H7 (cell line): ENCODE measurements around the gene RCCD1. TPM values are rescaled to one million over a fixed set of nuclear protein-coding genes. Genes with fewer than 3 reads are reported as not detected.

ENCODE experiments used
- DNase-seq: peaks from one replicate; pipeline ENCODE4 v3.0.0; 2012
- H3K27me3 ChIP-seq: 2 replicates; pipeline ENCODE4 v1.6.0; 2011; ENCODE audit warnings: mild to moderate bottlenecking, low read length; ENCODE audit not compliant: control insufficient read depth, insufficient read depth
- H3K36me3 ChIP-seq: replicated peaks from 2 replicates; pipeline ENCODE4 v1.5.1; 2011; ENCODE audit warnings: low read length; ENCODE audit not compliant: control insufficient read depth, insufficient read depth
- H3K4me3 ChIP-seq: 2 replicates; pipeline ENCODE4 v1.5.1; 2011; ENCODE audit warnings: low read depth, mild to moderate bottlenecking, control low read depth, low read length, moderate library complexity; ENCODE audit not compliant: insufficient read depth
- total RNA-seq: library from RNA; depleted of rRNA; stranded (reverse); fragments of >200 nt; shearing (Covaris generic); gene quantifications from 2 replicates; pipeline ENCODE4 v1.2.3, GENCODE V29; 2014

Gene RCCD1
- total RNA-seq, 1 experiment from 2014 or later: 28.3 TPM

DNA sequence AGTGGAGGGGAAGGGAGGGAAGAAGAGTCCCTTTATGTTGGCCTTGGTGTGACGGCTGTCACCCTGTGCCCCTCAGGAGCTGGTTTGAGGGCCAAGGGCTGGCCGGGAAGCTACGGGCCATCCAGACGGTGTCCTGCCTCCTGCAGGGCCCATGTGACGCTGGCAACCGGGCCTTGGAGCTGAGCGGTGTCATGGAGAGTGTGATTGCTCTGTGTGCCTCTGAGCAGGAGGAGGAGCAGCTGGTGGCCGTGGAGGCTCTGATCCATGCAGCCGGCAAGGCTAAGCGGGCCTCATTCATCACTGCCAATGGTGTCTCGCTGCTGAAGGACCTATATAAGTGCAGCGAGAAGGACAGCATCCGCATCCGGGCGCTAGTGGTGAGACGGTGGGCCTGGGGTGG lies 8.1 kb upstream of the RCCD1 start:
- Histone ChIP-seq H3K36me3 (peaks cover 38% of the 10 kb centered on the region), H3K4me3 (no peak overlapping the region), H3K27me3 (no peaks in the 10 kb centered on the region)
- peak; percentile 41 for DNase-seq

DNA sequence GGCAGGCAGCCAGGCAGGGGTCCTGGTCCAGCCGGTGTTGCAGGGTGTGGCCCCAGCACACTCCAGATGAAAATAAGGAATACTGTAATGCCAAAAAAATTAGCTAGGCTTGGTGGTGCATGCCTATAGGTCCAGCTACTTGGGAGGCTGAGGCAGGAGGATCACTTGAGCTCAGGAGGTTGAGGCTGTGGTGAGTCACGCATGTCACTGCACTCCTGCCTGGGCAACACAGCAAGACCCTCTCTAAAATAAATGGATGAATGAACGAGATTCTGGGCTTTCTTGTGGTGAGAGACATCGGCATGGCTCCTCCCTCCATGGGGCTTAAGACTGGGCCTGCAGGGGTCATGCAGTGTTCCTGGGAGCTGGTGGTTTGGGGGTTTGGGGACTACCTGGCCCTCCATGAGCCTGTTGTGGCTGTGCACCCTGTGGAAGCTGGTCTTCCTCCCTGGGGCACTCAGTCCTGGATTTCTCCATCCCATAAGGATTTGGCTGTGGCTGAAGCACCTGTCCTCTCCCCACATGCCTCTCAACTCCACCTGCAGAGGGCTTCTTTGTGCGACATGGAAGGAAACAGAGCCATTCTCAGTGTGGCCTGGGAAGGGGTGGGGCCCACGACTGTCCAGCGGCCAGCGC lies 7.6 kb upstream of the RCCD1 start:
- Histone ChIP-seq H3K4me3 (no peak overlapping the region), H3K27me3 (no peaks in the 10 kb centered on the region), H3K36me3 (peaks cover 38% of the 10 kb centered on the region)
- no peak for DNase-seq

DNA sequence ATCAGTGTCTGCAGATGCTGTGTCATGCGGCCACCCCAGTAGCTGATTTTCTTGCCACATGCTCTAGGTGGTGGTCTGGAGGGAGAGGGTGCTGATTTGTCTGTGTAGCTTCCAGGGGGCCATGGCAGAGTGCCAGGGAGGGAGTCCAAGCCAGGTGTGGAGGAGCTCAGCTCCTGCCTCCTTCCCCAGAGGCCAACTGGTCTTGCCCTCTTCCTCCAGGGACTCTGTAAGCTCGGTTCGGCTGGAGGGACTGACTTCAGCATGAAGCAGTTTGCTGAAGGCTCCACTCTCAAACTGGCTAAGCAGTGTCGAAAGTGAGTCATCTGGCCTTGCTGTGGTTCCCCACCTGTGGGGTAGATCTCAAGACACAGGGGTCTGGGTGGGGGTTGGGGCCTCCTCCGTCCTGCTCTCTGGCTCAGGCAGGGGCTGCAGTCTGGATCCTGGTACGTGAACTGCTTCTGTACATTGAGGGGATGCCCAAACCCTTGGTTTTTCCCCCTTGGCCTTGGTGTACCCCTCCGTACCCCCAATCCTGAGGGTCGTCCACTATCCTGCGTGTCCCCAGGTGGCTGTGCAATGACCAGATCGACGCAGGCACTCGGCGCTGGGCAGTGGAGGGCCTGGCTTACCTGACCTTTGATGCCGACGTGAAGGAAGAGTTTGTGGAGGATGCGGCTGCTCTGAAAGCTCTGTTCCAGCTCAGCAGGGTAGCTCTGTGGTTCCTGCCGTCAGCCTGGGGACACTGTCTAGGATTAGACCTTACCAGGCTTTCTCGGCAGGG lies 6.9 kb upstream of the RCCD1 start:
- H3K36me3 ChIP-seq: peaks cover 36% of the 10 kb centered on the region
- no peaks in the 10 kb centered on the region for H3K27me3 ChIP-seq
- DNase-seq: peak; percentile 36
- no peak overlapping the region for H3K4me3 ChIP-seq

DNA sequence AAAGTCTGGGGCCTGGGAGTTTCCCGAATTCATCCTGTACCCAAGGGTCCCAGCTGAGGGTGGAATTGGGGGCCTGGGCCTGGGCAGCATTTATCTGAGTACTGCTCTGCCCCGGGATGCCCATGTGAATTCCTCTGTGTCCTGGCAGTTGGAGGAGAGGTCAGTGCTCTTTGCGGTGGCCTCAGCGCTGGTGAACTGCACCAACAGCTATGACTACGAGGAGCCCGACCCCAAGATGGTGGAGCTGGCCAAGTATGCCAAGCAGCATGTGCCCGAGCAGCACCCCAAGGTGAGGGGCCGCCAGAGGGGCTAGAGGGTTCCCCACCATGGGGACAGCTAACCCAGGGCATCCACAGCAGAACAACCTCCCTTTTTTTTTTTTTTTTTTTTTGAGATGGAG lies 6.2 kb upstream of the RCCD1 start:
- Histone ChIP-seq H3K27me3 (no peaks in the 10 kb centered on the region), H3K4me3 (no peak overlapping the region), H3K36me3 (peaks cover 38% of the 10 kb centered on the region)
- peak; percentile 15 for DNase-seq

DNA sequence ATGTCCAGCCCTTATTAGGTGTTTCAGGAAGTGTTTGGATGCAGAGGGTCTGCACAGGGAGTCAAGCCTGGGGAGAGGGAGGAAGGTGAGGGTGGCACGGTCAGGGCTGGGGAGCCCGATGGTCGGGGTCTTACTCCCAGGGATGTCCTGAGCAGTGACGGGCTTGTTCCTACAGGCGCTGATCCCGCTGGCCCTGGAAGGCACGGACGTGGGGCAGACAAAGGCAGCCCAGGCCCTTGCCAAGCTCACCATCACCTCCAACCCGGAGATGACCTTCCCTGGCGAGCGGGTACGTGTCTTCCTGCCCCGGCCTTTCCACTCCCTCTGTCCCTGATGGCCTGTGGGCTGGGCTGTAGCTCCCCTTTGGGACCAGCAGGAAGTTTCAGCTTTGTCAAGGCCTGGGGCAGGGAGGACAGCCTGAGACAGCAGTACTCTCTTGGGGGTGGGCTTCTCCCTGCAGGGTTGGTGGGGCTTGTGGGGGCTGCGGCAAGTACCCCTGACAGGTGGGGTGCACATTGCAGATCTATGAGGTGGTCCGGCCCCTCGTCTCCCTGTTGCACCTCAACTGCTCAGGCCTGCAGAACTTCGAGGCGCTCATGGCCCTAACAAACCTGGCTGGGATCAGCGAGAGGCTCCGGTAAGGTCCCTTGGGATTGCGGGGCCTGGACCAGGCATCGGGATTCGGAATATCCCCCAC lies 4.6 kb upstream of the RCCD1 start:
- H3K27me3 ChIP-seq: no peaks in the 10 kb centered on the region
- H3K36me3 ChIP-seq: peaks cover 31% of the 10 kb centered on the region
- DNase-seq: no peak
- H3K4me3 ChIP-seq: no peak overlapping the region

DNA sequence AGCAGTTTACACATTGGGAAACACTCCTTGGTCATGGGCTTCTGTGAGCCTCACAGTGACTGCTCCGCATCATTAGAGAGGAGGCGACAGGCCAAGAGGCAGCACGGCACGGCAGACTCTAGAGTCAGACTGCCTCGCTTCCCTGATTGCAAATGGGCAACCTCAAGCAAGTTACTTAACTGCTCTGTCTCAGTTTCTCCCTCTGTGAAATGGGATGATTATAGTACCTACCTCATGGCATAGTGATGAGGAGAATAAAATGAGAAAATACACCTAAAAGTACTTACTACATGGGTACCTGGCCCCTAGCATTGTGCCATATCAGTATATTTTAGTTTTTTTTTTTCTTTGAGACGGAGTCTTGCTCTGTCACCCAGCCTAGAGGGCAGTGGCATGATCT lies 4.0 kb upstream of the RCCD1 start:
- no peak for DNase-seq
- no peaks in the 10 kb centered on the region for H3K27me3 ChIP-seq
- H3K36me3 ChIP-seq: peaks cover 31% of the 10 kb centered on the region
- H3K4me3 ChIP-seq: no peak overlapping the region

DNA sequence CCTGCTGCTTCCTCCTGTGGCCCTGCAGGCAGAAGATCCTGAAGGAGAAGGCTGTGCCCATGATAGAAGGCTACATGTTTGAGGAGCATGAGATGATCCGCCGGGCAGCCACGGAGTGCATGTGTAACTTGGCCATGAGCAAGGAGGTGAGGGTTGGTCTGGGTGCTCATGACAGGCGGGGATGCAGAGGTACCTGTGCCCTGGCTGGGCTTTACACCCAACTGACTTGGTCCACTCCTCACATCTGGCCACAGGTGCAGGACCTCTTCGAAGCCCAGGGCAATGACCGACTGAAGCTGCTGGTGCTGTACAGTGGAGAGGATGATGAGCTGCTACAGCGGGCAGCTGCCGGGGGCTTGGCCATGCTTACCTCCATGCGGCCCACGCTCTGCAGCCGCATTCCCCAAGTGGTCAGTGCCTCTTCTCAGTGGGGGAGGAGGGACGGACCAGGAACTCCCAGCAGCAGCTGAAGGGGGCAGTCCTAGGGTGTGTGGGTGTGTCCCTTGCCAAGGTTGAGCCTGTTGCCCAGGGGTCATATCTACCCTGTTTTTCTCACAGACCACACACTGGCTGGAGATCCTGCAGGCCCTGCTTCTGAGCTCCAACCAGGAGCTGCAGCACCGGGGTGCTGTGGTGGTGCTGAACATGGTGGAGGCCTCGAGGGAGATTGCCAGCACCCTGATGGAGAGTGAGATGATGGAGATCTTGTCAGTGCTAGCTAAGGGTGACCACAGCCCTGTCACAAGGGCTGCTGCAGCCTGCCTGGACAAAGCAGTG lies 1.6 kb upstream of the RCCD1 start:
- H3K27me3 ChIP-seq: peaks cover 4% of the 10 kb centered on the region; the same call in 1 of the 2 replicates
- no peak overlapping the region for H3K4me3 ChIP-seq
- peaks cover 21% of the 10 kb centered on the region for H3K36me3 ChIP-seq
- peak; percentile 49 for DNase-seq

DNA sequence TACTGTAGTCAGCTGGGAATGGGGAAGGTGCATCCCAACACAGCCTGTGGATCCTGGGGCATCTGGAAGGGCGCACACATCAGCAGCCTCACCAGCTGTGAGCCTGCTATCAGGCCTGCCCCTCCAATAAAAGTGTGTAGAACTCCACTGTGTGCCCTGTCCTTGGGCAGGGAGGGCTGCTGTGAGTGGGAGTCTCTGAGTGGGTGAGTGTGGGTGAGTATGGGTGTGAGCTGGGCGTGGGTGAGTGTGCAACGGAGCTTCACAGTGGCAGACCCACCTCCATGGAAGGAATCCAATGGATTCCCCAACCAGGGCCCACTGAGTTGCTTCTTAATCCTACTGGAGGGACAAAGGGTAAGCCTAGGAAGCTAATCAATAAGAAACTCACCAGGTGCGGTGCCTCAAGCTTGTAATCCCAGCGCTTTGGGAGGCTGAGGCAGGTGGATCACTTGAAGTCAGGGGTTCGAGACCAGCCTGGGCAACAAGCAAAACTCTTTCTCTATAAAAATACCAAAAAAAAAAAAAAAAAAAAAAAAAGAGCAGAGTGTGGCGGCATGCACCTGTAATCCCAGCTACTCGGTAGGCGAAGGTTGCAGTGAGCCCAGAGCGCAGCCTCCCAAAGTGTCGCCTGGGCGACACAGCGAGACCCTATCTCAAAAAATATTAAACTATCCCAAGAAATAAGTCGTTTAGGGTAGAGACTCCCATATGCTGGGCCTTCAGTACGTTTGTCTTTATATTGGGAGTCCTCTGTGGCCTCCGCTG lies 555 bp upstream of the RCCD1 start:
- peak; percentile 62 for DNase-seq
- no peak overlapping the region for H3K4me3 ChIP-seq

DNA sequence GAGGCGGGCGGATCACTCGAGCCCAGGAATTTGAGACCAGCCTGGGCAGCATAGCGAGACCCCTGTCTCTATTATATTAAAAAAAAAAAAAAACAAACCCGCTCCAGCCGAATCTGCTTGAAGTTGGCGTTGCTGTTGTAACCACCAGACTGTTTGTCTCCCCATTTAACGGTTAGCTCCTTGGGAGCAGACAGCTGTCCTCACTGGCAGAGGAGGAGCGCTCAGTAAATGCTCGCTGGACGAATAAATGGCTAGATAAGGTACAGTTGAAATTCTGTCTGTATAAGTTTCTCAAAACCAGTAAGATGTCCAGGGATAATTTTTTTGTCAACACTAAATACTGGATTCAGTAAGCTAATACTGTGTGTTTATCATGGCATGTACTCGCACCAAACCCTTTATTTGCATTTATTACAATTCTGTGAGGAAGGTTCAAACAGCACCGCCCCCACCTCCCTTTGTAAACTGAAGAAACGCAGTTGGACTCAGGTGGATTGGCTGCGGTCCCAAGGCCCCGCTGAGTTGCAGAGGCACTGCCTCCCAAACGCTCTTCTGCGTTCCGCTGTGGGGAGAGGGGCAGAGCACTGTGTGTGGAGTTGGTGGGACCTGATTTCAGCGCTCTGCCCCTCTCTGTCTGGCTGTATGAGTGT lies 1.1 kb downstream of the RCCD1 start:
- Histone ChIP-seq H3K27me3 (peaks cover 4% of the 10 kb centered on the region; the same call in 1 of the 2 replicates), H3K36me3 (peaks cover 14% of the 10 kb centered on the region), H3K4me3 (peak overlapping the region; percentile 80)
- DNase-seq: no peak

More for the DNA sequence above, 555 bp upstream of the RCCD1 start:
- peaks cover 19% of the 10 kb centered on the region for H3K36me3 ChIP-seq
- H3K27me3 ChIP-seq: peaks cover 4% of the 10 kb centered on the region; the same call in 1 of the 2 replicates

DNA sequence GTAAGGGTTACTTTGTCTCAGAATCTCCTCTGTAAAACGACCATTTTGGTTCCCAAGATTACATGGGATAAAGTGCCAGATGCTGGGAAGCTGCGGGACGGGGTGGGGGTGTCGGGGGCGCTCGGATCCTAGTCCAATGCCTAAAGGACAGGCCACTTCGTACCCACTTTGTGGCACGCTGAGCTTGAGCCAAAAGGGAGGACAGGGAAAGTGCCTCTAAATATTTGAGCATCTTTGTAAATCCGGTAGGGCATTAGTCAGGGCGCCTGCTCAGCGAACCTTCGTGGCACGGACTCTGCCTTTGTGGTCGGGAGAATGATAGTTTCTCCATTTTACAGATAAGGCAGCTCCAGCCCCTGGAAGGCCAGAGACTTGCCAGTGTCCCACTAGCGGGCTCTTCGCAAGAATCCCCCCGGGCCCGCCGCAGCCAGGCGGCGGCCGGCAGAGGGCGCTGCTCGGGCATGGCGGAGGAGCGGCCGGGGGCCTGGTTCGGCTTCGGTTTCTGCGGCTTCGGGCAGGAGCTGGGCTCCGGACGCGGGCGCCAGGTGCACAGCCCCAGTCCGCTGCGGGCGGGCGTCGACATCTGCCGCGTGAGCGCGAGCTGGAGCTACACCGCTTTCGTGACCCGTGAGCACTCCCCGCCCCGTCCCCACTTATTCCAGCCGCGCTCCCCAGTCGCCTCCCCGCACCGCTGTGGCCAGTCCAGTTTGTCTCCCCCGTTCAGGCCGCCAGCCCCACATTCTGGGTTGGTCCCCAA lies 1.8 kb downstream of the RCCD1 start:
- peak; percentile 99 for DNase-seq
- Histone ChIP-seq H3K36me3 (peaks cover 20% of the 10 kb centered on the region), H3K27me3 (peaks cover 4% of the 10 kb centered on the region; the same call in 1 of the 2 replicates)

DNA sequence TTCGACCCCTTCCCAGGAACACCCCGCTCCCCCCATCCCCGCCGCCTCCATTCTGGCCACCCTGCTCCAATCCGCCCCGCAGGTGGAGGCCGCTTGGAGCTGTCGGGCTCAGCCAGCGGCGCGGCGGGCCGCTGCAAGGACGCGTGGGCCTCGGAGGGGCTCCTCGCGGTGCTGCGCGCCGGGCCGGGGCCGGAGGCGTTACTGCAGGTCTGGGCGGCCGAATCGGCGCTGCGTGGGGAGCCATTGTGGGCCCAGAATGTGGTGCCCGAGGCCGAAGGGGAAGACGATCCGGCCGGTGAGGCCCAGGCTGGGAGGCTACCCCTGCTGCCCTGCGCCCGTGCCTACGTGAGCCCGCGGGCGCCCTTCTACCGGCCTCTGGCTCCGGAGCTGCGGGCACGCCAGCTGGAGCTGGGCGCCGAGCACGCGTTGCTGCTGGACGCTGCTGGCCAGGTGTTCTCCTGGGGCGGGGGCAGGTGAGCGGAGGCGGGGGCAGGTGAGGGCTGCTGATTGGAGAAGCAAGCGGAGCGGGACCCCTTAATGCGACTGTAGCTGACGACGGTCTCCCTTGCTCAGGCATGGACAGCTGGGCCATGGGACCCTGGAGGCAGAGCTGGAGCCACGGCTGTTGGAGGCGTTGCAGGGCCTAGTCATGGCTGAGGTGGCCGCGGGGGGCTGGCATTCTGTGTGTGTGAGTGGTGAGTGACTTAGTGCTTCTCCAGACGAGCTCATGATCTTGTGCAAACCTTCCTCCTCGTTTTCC lies 2.5 kb downstream of the RCCD1 start:
- Histone ChIP-seq H3K36me3 (peaks cover 20% of the 10 kb centered on the region), H3K4me3 (peak overlapping the region; percentile 80), H3K27me3 (peaks cover 4% of the 10 kb centered on the region; the same call in 1 of the 2 replicates)
- DNase-seq: peak; percentile 87

More for the DNA sequence above, 1.8 kb downstream of the RCCD1 start:
- H3K4me3 ChIP-seq: peak overlapping the region; percentile 80

DNA sequence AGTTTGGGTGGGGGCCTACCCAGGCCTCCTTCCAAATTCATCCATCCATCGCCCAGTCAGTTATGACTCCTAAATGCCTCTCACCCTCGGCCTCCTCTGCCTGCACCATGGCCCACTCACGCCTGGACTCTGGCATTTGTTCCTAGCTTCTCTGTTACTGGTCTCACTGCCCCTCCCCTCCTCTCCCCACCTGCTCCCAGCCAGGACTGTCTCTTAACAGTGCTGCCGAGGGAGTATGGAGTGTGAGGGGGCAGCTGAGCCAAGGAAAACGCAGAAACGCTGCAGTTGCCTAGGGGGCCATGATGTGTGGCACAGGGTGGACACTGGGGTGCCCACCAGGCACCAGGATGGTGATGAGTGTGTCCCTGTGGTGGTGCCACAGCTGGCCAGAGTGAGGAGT lies 3.1 kb downstream of the RCCD1 start:
- H3K4me3 ChIP-seq: peak overlapping the region; percentile 80
- peaks cover 4% of the 10 kb centered on the region; the same call in 1 of the 2 replicates for H3K27me3 ChIP-seq
- peak; percentile 58 for DNase-seq
- peaks cover 18% of the 10 kb centered on the region for H3K36me3 ChIP-seq
